ENCODE measurements around the gene NUDCD2.

Gene NUDCD2, protein sequence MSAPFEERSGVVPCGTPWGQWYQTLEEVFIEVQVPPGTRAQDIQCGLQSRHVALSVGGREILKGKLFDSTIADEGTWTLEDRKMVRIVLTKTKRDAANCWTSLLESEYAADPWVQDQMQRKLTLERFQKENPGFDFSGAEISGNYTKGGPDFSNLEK

DNA sequence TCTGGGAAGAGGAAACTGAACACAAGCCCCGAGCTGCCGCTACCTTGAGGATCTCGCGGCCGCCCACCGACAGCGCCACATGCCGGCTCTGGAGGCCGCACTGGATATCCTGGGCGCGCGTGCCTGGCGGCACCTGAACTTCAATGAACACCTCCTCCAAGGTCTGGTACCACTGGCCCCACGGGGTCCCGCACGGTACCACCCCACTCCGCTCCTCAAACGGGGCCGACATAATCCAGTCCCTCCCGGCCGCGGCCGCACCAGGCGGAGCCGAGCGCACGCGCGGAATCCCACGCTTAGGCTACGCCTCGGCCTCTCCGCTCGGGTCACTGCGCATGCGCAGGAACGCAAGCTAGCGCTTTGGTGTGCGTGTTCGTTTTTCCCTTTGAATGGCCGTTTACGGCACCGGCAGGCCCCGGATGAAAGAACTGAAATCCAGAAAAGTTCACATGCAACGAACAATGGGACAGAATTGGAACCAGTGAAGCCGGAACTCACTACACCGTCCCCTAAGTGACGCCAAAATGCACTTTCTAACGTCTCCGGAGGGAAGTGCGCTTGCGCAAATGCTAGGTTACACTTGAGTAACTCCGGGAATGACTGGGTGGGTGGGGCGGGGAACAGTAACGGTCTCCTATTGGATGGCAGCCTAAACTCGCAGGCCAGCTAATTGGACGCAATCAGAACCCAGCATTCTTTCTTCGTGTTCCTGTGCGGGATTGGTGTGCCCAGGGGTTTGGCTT is at the start of gene NUDCD2:
TSS of gene NUDCD2 (minus strand) at position 284 of the 743 bp plus-strand sequence. CDS start at position 232, 52 bp downstream.
- DNase-seq (ENCODE audit: extremely low spot score): peak; percentile 84
- no peak for TF ChIP-seq LEF1 (IDR thresholded peaks at IDR 0.05; ENCODE audit: borderline replicate concordance)
- TF ChIP-seq SUZ12 (IDR thresholded peaks at IDR 0.05): no peak
- no peak for TF ChIP-seq CTBP1 (IDR thresholded peaks at IDR 0.05; ENCODE audit: borderline replicate concordance)
- TF ChIP-seq FOXM1 (IDR thresholded peaks at IDR 0.05; ENCODE audit: borderline replicate concordance): peak; percentile 78
- TF ChIP-seq L3MBTL2 (conservative IDR thresholded peaks at IDR 0.05): peak; percentile 90
- no peak for TF ChIP-seq ZNF384 (IDR thresholded peaks at IDR 0.05)
- no peak for TF ChIP-seq ARNT (IDR thresholded peaks at IDR 0.05)
- TF ChIP-seq FOXK2 (IDR thresholded peaks at IDR 0.05): no peak
- TF ChIP-seq SP1 (IDR thresholded peaks at IDR 0.05): no peak
- peak; percentile 40; the same call in 1 of the 2 replicates for TF ChIP-seq ELF4 (IDR thresholded peaks at IDR 0.05)
- TF ChIP-seq, protein P1, sequence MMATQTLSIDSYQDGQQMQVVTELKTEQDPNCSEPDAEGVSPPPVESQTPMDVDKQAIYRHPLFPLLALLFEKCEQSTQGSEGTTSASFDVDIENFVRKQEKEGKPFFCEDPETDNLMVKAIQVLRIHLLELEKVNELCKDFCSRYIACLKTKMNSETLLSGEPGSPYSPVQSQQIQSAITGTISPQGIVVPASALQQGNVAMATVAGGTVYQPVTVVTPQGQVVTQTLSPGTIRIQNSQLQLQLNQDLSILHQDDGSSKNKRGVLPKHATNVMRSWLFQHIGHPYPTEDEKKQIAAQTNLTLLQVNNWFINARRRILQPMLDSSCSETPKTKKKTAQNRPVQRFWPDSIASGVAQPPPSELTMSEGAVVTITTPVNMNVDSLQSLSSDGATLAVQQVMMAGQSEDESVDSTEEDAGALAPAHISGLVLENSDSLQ (IDR thresholded peaks at IDR 0.05): no peak
- TF ChIP-seq TARDBP (IDR thresholded peaks at IDR 0.05): no peak
- no peak for TF ChIP-seq BHLHE40 (IDR thresholded peaks at IDR 0.05; ENCODE audit: borderline replicate concordance)
- TF ChIP-seq HDGF (IDR thresholded peaks at IDR 0.05; ENCODE audit: borderline replicate concordance): no peak
- no peak for TF ChIP-seq FOXA1 (IDR thresholded peaks at IDR 0.05)
- no peak for TF ChIP-seq NFRKB (IDR thresholded peaks at IDR 0.05)
- ChIA-PET CTCF (interaction anchor here (0.6 to 0.7 kb wide), 3 partner anchors 26 to 1758 kb away, joined by 3 read pairs; no protein-coding TSS in a partner anchor), POLR2A (interaction anchor here (0.6 to 6.4 kb wide), 20 partner anchors 8 to 900 kb away, joined by 3 to 129 read pairs (median 4); partner anchors contain the start of genes CCNG1 and MAT2B)

DNA sequence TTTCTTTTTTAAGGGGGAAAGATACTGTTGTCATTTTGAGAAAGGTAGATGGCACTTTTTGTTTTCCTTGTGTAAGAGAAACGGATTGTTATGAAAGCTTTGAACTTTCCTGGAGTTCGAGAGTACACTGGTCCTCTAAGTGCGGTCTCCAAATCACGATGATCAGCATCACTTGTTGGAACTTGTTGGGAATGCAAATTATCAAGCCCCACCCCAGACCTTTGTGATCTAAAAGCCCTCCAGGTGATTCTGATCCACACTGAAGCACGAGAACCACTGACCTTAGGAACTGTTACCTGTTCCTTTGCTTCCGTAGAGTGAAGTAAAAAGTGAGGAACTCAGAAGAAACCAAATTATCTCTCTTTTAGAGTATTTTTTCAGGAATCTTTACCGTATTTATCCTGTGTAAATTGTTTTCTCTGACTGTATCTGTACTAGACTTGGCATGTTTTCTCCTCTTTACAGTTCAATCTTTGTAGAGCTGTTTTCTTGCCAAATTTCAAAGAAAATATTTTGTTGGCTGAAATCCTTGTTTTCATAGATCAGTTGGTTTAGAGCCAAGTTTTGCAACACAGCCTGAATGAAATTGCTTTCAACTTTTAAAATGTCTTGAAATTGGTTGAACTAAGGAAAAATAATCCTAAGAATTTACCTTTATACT is 49.5 kb upstream of the NUDCD2 start:
- peak; percentile 16 for DNase-seq (ENCODE audit: extremely low spot score)
- TF ChIP-seq ZNF384 (IDR thresholded peaks at IDR 0.05) (no peak), FOXM1 (IDR thresholded peaks at IDR 0.05; ENCODE audit: borderline replicate concordance) (no peak), CTBP1 (IDR thresholded peaks at IDR 0.05; ENCODE audit: borderline replicate concordance) (no peak), L3MBTL2 (conservative IDR thresholded peaks at IDR 0.05) (no peak), LEF1 (IDR thresholded peaks at IDR 0.05; ENCODE audit: borderline replicate concordance) (no peak), FOXK2 (IDR thresholded peaks at IDR 0.05) (no peak), ELF4 (IDR thresholded peaks at IDR 0.05) (no peak)
- TF ChIP-seq, protein P1 (IDR thresholded peaks at IDR 0.05): no peak
- POLR2A ChIA-PET: interaction anchor here (1.1 to 2.6 kb wide), 2 partner anchors 49 to 72 kb away, joined by 4 to 15 read pairs; partner anchors contain the start of genes CCNG1, HMMR and NUDCD2
- CTCF ChIA-PET: no interaction called here

DNA sequence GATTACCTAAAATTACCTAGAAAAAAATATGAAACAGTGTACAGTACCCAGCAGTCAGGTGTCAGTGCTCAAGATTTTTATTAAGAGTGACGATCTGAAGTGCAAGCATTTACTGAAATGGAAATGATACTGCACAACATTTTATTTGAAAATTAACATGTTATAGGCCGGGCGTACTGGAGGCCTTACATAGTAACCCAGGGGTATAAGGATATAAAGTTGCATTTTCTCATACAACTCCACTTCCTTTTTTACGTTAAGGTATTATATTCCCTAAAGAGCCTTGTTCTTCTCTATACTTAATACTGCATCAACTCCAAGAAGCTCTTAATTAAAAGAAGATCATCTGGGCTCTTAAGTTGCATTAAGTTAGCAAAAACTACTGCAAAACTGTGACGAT is 48.9 kb upstream of the NUDCD2 start:
- TF ChIP-seq BHLHE40 (IDR thresholded peaks at IDR 0.05; ENCODE audit: borderline replicate concordance): no peak
- TF ChIP-seq FOXK2 (IDR thresholded peaks at IDR 0.05): no peak
- TF ChIP-seq HDGF (IDR thresholded peaks at IDR 0.05; ENCODE audit: borderline replicate concordance): no peak
- TF ChIP-seq ZNF384 (IDR thresholded peaks at IDR 0.05): no peak
- TF ChIP-seq LEF1 (IDR thresholded peaks at IDR 0.05; ENCODE audit: borderline replicate concordance): no peak
- TF ChIP-seq FOXM1 (IDR thresholded peaks at IDR 0.05; ENCODE audit: borderline replicate concordance): no peak
- TF ChIP-seq SUZ12 (IDR thresholded peaks at IDR 0.05): no peak
- no peak for TF ChIP-seq ELF4 (IDR thresholded peaks at IDR 0.05)
- TF ChIP-seq SP1 (IDR thresholded peaks at IDR 0.05): no peak
- no peak for TF ChIP-seq ARNT (IDR thresholded peaks at IDR 0.05)
- no peak for TF ChIP-seq L3MBTL2 (conservative IDR thresholded peaks at IDR 0.05)
- TF ChIP-seq CTBP1 (IDR thresholded peaks at IDR 0.05; ENCODE audit: borderline replicate concordance): no peak
- no peak for TF ChIP-seq FOXA1 (IDR thresholded peaks at IDR 0.05)
- no peak for TF ChIP-seq NFRKB (IDR thresholded peaks at IDR 0.05)
- no peak for TF ChIP-seq TARDBP (IDR thresholded peaks at IDR 0.05)
- TF ChIP-seq, protein P1 (IDR thresholded peaks at IDR 0.05): no peak
- POLR2A ChIA-PET: interaction anchor here (1.1 to 2.6 kb wide), 2 partner anchors 48 to 71 kb away, joined by 4 to 15 read pairs; partner anchors contain the start of genes CCNG1, HMMR and NUDCD2
- CTCF ChIA-PET: interaction anchor here (0.6 kb wide), 1 partner anchor 432 kb away, joined by 3 read pairs; no protein-coding TSS in a partner anchor
- DNase-seq (ENCODE audit: extremely low spot score): no peak

DNA sequence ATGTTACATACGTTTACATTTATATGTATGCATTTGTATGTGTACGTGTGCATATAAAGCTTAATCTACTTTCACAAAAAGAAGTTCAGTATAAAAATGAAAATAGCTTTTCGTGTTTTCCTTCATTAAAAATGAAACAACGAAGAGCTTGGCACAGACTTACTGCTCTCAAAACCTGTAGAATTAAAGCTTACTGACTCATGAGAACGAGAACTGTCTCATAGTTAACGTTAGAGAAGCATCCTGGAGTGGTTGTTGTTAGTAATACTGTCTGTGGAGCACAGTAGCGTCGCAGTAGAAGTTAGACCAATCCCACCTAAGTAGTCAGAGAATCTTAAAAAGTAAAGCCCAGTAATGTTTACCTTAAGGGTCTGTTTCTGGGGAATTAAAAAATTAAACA is 46.8 kb upstream of the NUDCD2 start:
- CTCF ChIA-PET: interaction anchor here (0.6 kb wide), 1 partner anchor 22 kb away, joined by 3 read pairs; no protein-coding TSS in a partner anchor
- POLR2A ChIA-PET: interaction anchor here (1.0 kb wide), 1 partner anchor 47 kb away, joined by 4 read pairs; the partner anchor contains the start of genes HMMR and NUDCD2
- TF ChIP-seq FOXK2 (IDR thresholded peaks at IDR 0.05) (no peak), FOXA1 (IDR thresholded peaks at IDR 0.05) (no peak), CTBP1 (IDR thresholded peaks at IDR 0.05; ENCODE audit: borderline replicate concordance) (no peak), ARNT (IDR thresholded peaks at IDR 0.05) (no peak), TARDBP (IDR thresholded peaks at IDR 0.05) (no peak), ELF4 (IDR thresholded peaks at IDR 0.05) (no peak), FOXM1 (IDR thresholded peaks at IDR 0.05; ENCODE audit: borderline replicate concordance) (no peak), LEF1 (IDR thresholded peaks at IDR 0.05; ENCODE audit: borderline replicate concordance) (no peak), BHLHE40 (IDR thresholded peaks at IDR 0.05; ENCODE audit: borderline replicate concordance) (no peak)
- no peak for DNase-seq (ENCODE audit: extremely low spot score)

DNA sequence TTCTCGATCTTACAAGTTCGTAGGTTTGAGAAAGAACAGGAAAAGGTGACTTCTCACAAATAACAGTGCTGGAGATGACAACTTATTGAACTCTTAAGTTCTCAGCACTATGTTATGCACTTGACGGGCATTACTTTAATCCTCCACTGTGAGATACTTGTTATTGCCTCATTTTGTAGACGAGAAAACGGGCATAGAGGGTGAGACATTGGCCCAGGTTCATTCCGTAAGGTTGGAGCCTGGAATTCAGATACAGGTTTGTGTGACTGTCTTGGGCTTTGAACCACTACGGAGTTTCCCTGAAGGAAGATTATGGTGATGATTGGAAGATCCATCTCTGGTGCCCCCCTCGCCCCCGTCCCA is 46.2 kb upstream of the NUDCD2 start:
- CTCF ChIA-PET: interaction anchor here (1.0 kb wide), 1 partner anchor 10 kb away, joined by 3 read pairs; no protein-coding TSS in a partner anchor
- POLR2A ChIA-PET: interaction anchor here (0.9 to 5.1 kb wide), 7 partner anchors 11 to 68 kb away, joined by 3 to 77 read pairs (median 5); partner anchors contain the start of genes CCNG1, HMMR and NUDCD2
- DNase-seq (ENCODE audit: extremely low spot score): no peak

More for the DNA sequence above, 46.2 kb upstream of the NUDCD2 start:
- TF ChIP-seq NFRKB (IDR thresholded peaks at IDR 0.05): no peak
- TF ChIP-seq ELF4 (IDR thresholded peaks at IDR 0.05): no peak
- no peak for TF ChIP-seq L3MBTL2 (conservative IDR thresholded peaks at IDR 0.05)
- no peak for TF ChIP-seq TARDBP (IDR thresholded peaks at IDR 0.05)
- no peak for TF ChIP-seq FOXK2 (IDR thresholded peaks at IDR 0.05)
- TF ChIP-seq CTBP1 (IDR thresholded peaks at IDR 0.05; ENCODE audit: borderline replicate concordance): no peak
- no peak for TF ChIP-seq FOXA1 (IDR thresholded peaks at IDR 0.05)
- TF ChIP-seq BHLHE40 (IDR thresholded peaks at IDR 0.05; ENCODE audit: borderline replicate concordance): no peak
